Measurements from ENCODE around the gene TRIOBP.

DNA sequence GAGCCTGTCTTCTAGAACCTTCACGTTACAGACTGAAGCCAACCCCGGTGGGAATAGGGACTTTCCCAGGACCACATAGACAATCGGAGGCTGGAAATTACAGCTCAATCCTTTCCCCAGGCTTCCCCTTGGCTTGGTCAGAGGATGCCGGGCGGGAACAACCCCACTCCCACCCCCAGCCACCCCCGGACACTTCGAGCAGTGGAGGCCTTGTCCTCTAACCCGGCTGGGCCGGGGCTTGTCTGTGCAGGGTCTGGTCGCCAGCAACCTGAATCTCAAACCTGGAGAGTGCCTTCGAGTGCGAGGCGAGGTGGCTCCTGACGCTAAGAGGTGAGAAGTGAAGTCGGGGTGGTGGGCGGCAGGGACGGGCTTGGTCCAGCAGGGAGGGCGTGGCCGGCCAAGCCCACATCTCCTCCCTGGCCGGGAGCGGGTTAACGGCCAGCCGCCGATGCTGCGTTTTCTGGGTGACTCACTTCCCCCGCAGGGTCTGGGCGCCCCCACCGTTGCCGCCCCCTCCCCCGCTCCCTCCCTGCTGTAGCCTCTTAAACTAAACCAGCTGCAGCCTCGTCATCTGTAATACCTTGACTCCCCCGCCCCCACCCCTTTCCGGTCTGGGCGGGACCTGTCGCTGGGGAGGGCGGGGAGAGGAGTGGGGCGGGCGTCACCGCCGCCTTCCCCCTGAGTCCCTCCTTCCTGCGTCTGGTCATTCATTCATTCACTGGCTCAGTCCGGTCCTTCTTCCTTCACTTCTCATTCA, 19.9 kb upstream of the TRIOBP start:
- TF ChIP-seq, protein P1, sequence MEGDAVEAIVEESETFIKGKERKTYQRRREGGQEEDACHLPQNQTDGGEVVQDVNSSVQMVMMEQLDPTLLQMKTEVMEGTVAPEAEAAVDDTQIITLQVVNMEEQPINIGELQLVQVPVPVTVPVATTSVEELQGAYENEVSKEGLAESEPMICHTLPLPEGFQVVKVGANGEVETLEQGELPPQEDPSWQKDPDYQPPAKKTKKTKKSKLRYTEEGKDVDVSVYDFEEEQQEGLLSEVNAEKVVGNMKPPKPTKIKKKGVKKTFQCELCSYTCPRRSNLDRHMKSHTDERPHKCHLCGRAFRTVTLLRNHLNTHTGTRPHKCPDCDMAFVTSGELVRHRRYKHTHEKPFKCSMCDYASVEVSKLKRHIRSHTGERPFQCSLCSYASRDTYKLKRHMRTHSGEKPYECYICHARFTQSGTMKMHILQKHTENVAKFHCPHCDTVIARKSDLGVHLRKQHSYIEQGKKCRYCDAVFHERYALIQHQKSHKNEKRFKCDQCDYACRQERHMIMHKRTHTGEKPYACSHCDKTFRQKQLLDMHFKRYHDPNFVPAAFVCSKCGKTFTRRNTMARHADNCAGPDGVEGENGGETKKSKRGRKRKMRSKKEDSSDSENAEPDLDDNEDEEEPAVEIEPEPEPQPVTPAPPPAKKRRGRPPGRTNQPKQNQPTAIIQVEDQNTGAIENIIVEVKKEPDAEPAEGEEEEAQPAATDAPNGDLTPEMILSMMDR (conservative IDR thresholded peaks at IDR 0.05; ENCODE audit: low read depth, low read length), result no peak
- no peak for TF ChIP-seq EZH2 (IDR thresholded peaks at IDR 0.05; ENCODE audit: borderline replicate concordance, low read depth, low read length, poor library complexity, severe bottlenecking)
